Measurements from ENCODE around the gene LRRC8A. TPM values are rescaled to one million over a fixed set of nuclear protein-coding genes. Genes with fewer than 3 reads are reported as not detected.
"Not testable (repeated sequence)": the region's sequence is repeated elsewhere in the genome, so short reads cannot be mapped to it uniquely, and the experiment has no call there.

Gene LRRC8A
- polyA plus RNA-seq, 1 donor: 24.2 TPM

- DNase-seq: not testable (repeated sequence)
Observed at GRCh38 chr9:128961403-128961802, 79.5 kb downstream of the LRRC8A start.

Other genes with a start within 250 kb of the LRRC8A start
- gene DYNC2I2, start 225.3 kb upstream of the LRRC8A start, polyA plus RNA-seq (ENCODE audit: insufficient read length): 55.2 TPM
- 720 TPM for gene SET, start 192.9 kb upstream of the LRRC8A start, polyA plus RNA-seq (ENCODE audit: insufficient read length)
- 13.4 TPM for gene PKN3, start 179.6 kb upstream of the LRRC8A start, polyA plus RNA-seq (ENCODE audit: insufficient read length)
- gene ZDHHC12, start 158.0 kb upstream of the LRRC8A start, polyA plus RNA-seq (ENCODE audit: insufficient read length): 12.5 TPM
- gene ZER1, start 110.2 kb upstream of the LRRC8A start, polyA plus RNA-seq (ENCODE audit: insufficient read length): 31.3 TPM
- 39.5 TPM for gene TBC1D13, start 94.9 kb upstream of the LRRC8A start, polyA plus RNA-seq (ENCODE audit: insufficient read length)
- gene ENDOG, start 63.6 kb upstream of the LRRC8A start, polyA plus RNA-seq (ENCODE audit: insufficient read length): 6.7 TPM
- gene SPOUT1, start 52.3 kb upstream of the LRRC8A start, polyA plus RNA-seq (ENCODE audit: insufficient read length): 35.3 TPM
- gene KYAT1, start 183 bp upstream of the LRRC8A start, polyA plus RNA-seq (ENCODE audit: insufficient read length): 23.0 TPM
- gene PHYHD1, start 38.8 kb downstream of the LRRC8A start, polyA plus RNA-seq (ENCODE audit: insufficient read length): 63.9 TPM
- gene DOLK, start 65.5 kb downstream of the LRRC8A start, polyA plus RNA-seq (ENCODE audit: insufficient read length): 14.4 TPM
- 53.9 TPM for gene NUP188, start 65.6 kb downstream of the LRRC8A start, polyA plus RNA-seq (ENCODE audit: insufficient read length)
- gene SH3GLB2, start 146.2 kb downstream of the LRRC8A start, polyA plus RNA-seq (ENCODE audit: insufficient read length): 111 TPM
- 18.8 TPM for gene MIGA2, start 154.5 kb downstream of the LRRC8A start, polyA plus RNA-seq (ENCODE audit: insufficient read length)
- 20.2 TPM for gene DOLPP1, start 199.0 kb downstream of the LRRC8A start, polyA plus RNA-seq (ENCODE audit: insufficient read length)
- gene CRAT, start 228.7 kb downstream of the LRRC8A start, polyA plus RNA-seq (ENCODE audit: insufficient read length): 39.2 TPM
- gene PTPA, start 229.3 kb downstream of the LRRC8A start, polyA plus RNA-seq (ENCODE audit: insufficient read length): 104 TPM